ENCODE data around the gene SULT4A1.

SULT4A1 gene

GRCh38 chr22:43802897-43803495, 59.3 kb downstream of the SULT4A1 start:
- no peak for DNase-seq (ENCODE audit: low spot score)

- no peak for DNase-seq (ENCODE audit: low spot score)
Observed at GRCh38 chr22:43800970-43801369, 61.3 kb downstream of the SULT4A1 start.

GRCh38 chr22:43798492-43798891, 63.8 kb downstream of the SULT4A1 start:
- no peak for DNase-seq (ENCODE audit: low spot score)

- peak; percentile 61 for DNase-seq (ENCODE audit: low spot score)
Observed at GRCh38 chr22:43796567-43796966, 65.7 kb downstream of the SULT4A1 start.

- DNase-seq (ENCODE audit: low spot score) = no peak
Observed at GRCh38 chr22:43795320-43795719, 67.0 kb downstream of the SULT4A1 start.

GRCh38 chr22:43792905-43793304, 69.4 kb downstream of the SULT4A1 start:
- DNase-seq (ENCODE audit: low spot score) = no peak

GRCh38 chr22:43789452-43789851, 72.9 kb downstream of the SULT4A1 start:
- DNase-seq (ENCODE audit: low spot score) = peak; percentile 96

- no peak for DNase-seq (ENCODE audit: low spot score)
Observed at GRCh38 chr22:43783777-43784176, 78.5 kb downstream of the SULT4A1 start.

GRCh38 chr22:43782448-43782847, 79.9 kb downstream of the SULT4A1 start:
- no peak for DNase-seq (ENCODE audit: low spot score)

GRCh38 chr22:43777286-43777685, 85.0 kb downstream of the SULT4A1 start:
- peak; percentile 67 for DNase-seq (ENCODE audit: low spot score)

GRCh38 chr22:43776081-43776670, 86.1 kb downstream of the SULT4A1 start:
- DNase-seq (ENCODE audit: low spot score) = no peak
